Stimulated activated CD4-positive, alpha-beta T cell treated with anti-CD3 and anti-CD28 coated beads, TNF-alpha, amount 100 ng/mL, for 4 hours (primary cell): ENCODE data around the gene RRP1B.
"Not testable (repeated sequence)": the region's sequence is repeated elsewhere in the genome, so short reads cannot be mapped to it uniquely, and the experiment has no call there.

Experiments used
- DNase-seq, 3 experiments: peaks; one replicate each; pipeline ENCODE4 v3.0.0-alpha.2; 2020; ENCODE audit warnings: low read depth in 3 of 3

RRP1B gene, protein sequence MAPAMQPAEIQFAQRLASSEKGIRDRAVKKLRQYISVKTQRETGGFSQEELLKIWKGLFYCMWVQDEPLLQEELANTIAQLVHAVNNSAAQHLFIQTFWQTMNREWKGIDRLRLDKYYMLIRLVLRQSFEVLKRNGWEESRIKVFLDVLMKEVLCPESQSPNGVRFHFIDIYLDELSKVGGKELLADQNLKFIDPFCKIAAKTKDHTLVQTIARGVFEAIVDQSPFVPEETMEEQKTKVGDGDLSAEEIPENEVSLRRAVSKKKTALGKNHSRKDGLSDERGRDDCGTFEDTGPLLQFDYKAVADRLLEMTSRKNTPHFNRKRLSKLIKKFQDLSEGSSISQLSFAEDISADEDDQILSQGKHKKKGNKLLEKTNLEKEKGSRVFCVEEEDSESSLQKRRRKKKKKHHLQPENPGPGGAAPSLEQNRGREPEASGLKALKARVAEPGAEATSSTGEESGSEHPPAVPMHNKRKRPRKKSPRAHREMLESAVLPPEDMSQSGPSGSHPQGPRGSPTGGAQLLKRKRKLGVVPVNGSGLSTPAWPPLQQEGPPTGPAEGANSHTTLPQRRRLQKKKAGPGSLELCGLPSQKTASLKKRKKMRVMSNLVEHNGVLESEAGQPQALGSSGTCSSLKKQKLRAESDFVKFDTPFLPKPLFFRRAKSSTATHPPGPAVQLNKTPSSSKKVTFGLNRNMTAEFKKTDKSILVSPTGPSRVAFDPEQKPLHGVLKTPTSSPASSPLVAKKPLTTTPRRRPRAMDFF

DNA sequence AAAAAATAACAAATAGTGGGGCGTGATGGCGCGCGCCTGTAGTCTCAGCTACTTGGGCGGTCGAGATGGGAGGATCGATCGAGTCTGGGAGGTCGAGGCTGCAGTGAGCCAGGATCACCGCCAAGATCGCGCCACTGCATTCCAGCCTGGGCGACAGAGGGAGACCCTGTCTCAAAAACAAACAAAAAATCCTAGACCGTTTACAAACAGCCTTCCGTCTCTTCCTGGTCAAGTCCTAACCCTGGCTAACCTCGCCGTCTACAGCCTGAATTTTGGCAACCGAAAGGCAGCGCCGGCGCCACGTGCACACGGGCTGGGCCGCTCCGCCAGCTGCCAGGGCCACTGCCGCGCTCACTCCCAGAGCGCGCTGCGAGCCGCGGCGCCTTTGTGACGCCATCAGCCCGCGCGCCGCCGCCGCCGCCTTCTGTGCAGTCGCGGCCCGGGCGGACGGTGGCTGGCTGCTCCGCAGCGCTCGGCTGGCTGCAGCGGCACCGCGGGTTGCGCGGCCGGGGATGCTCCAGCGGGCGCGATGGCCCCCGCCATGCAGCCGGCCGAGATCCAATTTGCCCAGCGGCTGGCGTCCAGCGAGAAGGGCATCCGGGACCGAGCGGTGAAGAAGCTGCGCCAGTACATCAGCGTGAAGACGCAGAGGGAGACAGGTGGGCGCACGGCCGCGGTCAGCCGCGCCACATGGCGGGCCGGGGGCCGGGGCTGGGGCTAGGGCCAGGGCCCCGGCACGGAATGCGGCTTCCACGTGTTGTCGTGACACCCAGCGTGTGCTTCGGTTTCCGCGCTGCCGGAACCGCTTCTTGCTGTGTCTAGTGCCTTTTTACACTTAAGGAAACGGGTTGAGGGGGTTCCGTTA, at the start of gene RRP1B, which contains the start of gene HSF2BP:
Gene RRP1B, plus strand, starts transcription at position 425 of the 865 bp plus-strand sequence. Its CDS starts 105 bp downstream, at position 530.
Gene HSF2BP, minus strand, starts transcription at position 353 of the 865 bp plus-strand sequence. CDS start 1,392 bp downstream, outside the sequence.
- peak; percentile 62 to 71 (median 68) for DNase-seq

GRCh38 chr21:43611598-43612369, 47.6 kb upstream of the RRP1B start:
- DNase-seq: no peak

DNA sequence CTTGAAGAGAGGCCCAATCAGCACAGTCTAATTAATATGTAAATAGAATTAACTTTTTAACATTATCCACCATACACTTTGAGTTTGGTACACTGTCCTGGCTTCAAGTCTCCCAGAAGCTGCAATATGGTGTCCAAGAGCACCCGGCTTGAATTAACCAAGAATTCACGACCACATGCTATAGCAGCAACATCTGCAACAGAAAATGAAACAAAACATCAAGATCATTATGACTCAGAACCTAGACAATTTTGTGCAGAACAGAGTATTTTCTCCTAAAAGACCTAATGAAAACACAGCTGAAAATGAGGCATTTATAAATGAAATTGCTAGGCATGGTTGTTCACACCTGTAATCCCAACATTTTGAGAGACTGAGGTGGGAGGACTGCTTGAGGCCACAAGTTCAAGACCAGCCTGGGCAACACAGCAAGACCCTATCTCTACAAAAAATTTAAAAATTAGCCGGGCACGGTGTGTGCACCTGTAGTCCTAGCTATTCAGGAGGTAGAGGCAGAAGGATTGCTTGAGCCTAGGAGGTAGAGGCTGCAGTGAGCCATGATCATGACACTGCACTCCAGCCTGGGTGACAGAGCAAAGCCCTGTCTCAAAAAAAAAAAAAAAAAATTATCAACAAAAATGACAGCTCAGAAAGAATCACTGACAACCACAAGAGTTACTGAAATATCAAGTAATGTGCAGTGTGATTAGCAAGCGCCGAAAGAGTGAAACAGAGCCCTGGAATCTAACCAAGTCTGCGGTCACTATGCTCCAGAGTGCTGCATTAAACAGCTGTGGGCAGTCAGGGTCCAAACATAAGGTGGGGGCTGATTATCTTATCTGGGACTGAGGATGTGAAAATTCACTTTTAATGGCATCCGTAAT, 45.4 kb upstream of the RRP1B start:
- DNase-seq: no peak

DNA sequence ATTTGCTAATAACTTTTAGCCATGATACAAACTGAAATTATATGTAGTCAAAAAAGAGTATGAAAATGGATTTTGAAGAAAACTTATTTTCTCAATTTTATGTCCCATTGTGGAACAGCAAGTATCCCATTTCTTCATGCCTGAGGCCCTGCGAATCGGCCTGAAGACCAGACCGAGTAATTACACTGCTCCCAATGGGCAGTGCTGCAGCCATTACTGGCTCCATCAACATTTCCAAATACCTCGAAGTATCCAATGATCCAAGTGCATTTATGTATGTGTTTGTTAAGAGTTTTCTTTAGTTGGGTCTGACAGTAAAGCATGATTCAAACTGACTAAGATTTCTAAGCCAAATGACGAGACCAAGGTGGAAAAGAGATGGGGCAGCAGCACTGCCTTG, 44.5 kb upstream of the RRP1B start:
- no peak for DNase-seq

- DNase-seq: not testable (repeated sequence)
Observed at GRCh38 chr21:43616861-43617260, 42.5 kb upstream of the RRP1B start.

- DNase-seq: no peak
Observed at GRCh38 chr21:43618940-43619339, 40.4 kb upstream of the RRP1B start.

DNA sequence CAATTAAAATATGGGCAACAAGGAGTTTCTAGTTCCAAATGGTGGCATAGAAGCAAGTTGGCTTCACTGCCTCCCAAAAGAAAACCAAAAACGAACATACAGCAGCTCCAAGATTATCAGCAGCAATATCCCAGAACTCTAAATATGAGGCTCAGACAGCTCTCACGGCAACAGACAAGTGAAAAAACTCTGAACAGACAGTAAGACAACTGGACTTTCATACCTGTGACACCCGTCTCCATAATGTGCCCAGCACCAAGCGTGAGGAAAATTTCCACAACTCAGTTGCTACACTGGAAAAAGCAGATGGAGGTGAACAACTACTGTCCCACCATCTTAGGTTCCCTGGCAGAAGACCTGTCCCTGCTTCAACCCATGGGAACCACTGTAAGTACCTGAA, 40.0 kb upstream of the RRP1B start:
- DNase-seq: no peak

DNA sequence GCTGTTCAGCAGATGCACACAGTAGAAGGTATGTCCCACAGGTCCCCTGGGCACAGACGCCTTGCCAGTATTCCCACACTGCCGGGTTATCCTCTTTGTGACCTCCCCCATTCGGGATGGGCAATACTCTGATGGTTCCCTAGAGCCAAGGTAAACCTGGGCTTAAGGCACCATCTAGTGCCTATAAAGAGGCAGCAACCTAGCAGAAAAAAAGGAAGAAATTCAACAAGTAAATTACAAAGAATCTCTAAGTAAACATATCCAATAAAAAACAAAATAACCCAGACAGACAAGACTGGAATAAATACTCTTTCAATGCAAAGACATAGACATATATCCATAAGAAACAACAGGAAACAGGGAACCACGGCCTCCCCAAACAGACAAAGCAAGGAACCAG, 39.5 kb upstream of the RRP1B start:
- no peak for DNase-seq

GRCh38 chr21:43622796-43623195, 36.6 kb upstream of the RRP1B start:
- no peak for DNase-seq

DNA sequence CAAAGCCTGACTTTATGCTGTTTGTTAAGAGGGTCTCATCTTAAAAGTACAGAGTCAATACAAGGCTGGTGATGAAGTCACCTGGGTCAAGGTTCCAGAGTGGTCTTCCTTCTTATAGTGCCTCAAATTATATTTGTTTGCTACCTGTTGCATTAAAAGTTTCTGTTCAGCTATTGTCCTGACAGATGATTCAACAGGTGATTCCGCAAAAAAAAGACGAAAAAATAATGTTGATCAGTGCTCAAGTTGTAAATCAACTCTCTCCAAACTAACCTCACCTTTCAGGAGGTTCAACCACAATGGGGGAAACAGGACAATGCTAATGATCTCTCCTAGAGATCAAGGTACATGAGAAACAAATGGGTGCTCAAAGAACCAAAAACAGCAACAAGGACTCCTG, 35.8 kb upstream of the RRP1B start:
- DNase-seq: no peak

- no peak for DNase-seq
Observed at GRCh38 chr21:43624339-43624738, 35.0 kb upstream of the RRP1B start.

GRCh38 chr21:43626390-43626789, 33.0 kb upstream of the RRP1B start:
- no peak for DNase-seq

- no peak for DNase-seq
Observed at GRCh38 chr21:43627527-43627926, 31.8 kb upstream of the RRP1B start.

DNA sequence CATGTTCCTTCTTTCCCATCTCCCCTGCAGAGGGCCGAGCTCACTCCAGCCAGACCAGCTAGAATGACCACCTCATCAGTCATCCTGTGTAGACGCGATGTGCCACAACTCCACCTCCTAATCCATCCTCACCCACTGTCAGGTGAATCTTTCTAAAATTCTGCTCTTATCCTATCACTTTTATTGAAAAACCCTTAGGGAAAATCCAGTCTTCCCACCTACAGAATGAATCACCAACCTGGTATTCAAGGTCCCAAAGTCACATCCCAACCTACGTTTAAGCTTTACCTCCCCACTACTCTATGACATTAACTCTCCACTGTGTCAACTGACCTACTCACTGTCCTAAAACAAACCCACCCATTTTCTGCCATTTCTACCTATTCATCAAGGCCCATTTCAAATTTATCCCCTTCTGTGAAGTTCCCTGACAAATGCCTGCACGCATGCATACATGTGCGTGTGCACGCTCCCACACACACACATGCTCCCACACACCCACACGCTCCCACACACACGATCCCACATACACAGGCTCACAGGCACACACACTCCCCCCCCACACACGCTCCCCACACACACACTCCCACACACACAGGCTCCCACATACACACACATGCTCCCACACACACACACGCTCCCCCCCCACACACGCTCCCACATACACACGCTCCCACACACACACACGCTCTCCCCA, 27.8 kb upstream of the RRP1B start:
- no peak for DNase-seq

DNA sequence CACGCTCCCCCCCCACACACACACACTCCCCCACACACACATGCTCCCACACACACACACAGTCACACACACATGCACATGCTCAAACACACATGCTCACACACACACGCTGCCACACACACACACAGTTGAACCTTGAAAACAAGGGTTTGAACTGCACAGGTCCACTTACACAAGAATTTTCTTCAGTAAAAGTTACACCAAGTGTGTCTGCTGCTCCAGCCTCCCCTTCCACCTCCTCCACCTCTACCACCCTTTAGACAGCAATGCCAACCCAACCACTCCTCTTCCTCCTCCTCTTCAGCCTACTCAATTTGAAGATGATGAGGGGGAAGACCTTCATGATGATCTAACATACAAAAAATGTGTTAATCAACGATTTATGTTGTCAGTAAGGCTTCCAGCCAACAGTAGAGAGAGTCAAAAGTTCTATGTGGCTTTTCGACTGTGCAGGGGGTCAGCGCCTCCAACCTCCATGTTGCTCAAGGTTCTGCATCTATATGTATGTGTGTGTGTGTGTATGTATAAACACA, 26.9 kb upstream of the RRP1B start:
- DNase-seq: no peak

- DNase-seq: no peak
Observed at GRCh38 chr21:43634618-43635017, 24.7 kb upstream of the RRP1B start.

- no peak for DNase-seq
Observed at GRCh38 chr21:43635436-43635835, 23.9 kb upstream of the RRP1B start.

DNA sequence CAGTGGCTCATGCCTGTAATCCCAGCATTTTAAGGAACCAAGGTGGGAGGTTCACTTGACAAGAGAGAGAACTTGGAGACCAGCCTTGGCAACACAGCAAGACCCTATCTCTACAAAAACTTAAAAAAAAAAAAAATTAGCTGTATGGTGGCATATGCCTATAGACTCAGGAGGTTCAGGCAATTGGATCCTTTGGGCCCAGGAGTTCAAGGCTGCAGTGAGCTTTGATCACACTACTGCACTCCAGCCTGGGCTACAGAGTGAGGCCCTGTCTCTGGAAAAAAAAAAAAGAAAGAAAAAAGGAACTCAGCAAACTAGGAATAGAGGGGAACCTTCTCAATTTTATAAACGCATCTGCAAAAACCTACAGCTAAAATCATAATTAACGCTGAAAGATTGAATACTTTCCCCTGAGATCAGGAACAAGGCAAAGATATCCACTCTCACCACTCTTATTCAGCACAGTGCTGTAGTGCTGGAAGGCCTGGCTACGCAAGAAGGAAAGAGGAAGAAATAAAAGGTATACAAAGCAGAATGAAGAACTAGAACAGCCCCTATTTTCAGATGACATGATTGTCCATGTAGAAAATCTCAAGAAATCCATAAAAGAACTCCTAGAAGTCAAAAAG, 21.7 kb upstream of the RRP1B start:
- no peak for DNase-seq
